GM12878 (cell line): Measurements from ENCODE around the gene MTX1. TPM values are rescaled to one million over a fixed set of nuclear protein-coding genes. Genes with fewer than 3 reads are reported as not detected.

Experiments used
- ATF7 ChIP-seq: fragments of 450-650 bp; IDR thresholded peaks from 2 replicates; pipeline ENCODE4 v1.6.1; 2016; ENCODE audit warnings: low read depth, mild to moderate bottlenecking
- BMI1 ChIP-seq: fragments of 450-650 bp; IDR thresholded peaks from 2 replicates; pipeline ENCODE4 v1.6.1; 2016; ENCODE audit warnings: mild to moderate bottlenecking, moderate library complexity, borderline replicate concordance
- CBX3 ChIP-seq: fragments of 200-600 bp; sonication (generic); IDR thresholded peaks from 2 replicates; pipeline ENCODE4 v1.6.1; 2016; ENCODE audit warnings: low read depth, borderline replicate concordance
- EED ChIP-seq: sonication (generic); IDR thresholded peaks from 2 replicates; pipeline ENCODE4 v1.6.1; 2016; ENCODE audit warnings: antibody characterized with exemption, low read depth
- ESRRA ChIP-seq: IDR thresholded peaks from 2 replicates; pipeline ENCODE4 v1.6.1; 2012; ENCODE audit warnings: mild to moderate bottlenecking, low read length, improper control_type of control experiment
- ETV6 ChIP-seq, 2 experiments: fragments of 450-650 bp in 1 of 2; IDR thresholded peaks in 1 of 2; conservative IDR thresholded peaks in 1 of 2; 2 replicates each; pipeline ENCODE4 v1.6.1; 2014; ENCODE audit warnings: antibody characterized with exemption in 1 of 2, borderline replicate concordance in 1 of 2, low read depth in 1 of 2, mild to moderate bottlenecking in 1 of 2, moderate library complexity in 1 of 2
- GABPA ChIP-seq: IDR thresholded peaks from 2 replicates; pipeline ENCODE4 v1.6.1; 2014; ENCODE audit warnings: antibody characterized with exemption, low read depth, mild to moderate bottlenecking, inconsistent platforms
- HDAC2 ChIP-seq: fragments of 200-600 bp; sonication (generic); IDR thresholded peaks from 2 replicates; pipeline ENCODE4 v1.6.1; 2017
- IKZF2 ChIP-seq, 2 experiments: fragments of 450-650 bp; IDR thresholded peaks; 2 replicates each; pipeline ENCODE4 v1.6.1; 2017; ENCODE audit warnings: mild to moderate bottlenecking in 2 of 2, moderate library complexity in 2 of 2
- IRF4 ChIP-seq: IDR thresholded peaks from 2 replicates; pipeline ENCODE4 v1.6.1; 2011; ENCODE audit warnings: low read depth, low read length
- MYC ChIP-seq: IDR thresholded peaks from 2 replicates; pipeline ENCODE4 v1.6.1; 2011; ENCODE audit warnings: mild to moderate bottlenecking, low read length, moderate library complexity, inconsistent platforms; ENCODE audit not compliant: insufficient read depth, insufficient replicate concordance, insufficient read length, severe bottlenecking
- NFIC ChIP-seq: IDR thresholded peaks from 2 replicates; pipeline ENCODE4 v1.6.1; 2012; ENCODE audit warnings: low read depth, mild to moderate bottlenecking, inconsistent platforms, low read length, moderate library complexity
- POLR2AphosphoS2 ChIP-seq: IDR thresholded peaks from 2 replicates; pipeline ENCODE4 v1.6.1; 2011; ENCODE audit warnings: low read depth, mild to moderate bottlenecking, low read length, improper control_type of control experiment, moderate library complexity
- RBBP5 ChIP-seq: fragments of 200-600 bp; sonication (generic); conservative IDR thresholded peaks from 2 replicates; pipeline ENCODE4 v1.6.1; 2016
- RCOR1 ChIP-seq: conservative IDR thresholded peaks from 2 replicates; pipeline ENCODE4 v1.6.1; 2012; ENCODE audit warnings: low read depth, low read length, improper control_type of control experiment
- SREBF2 ChIP-seq: IDR thresholded peaks from 2 replicates; pipeline ENCODE4 v1.6.1; 2012; ENCODE audit warnings: mild to moderate bottlenecking, low read length
- TAF1 ChIP-seq: IDR thresholded peaks from 2 replicates; pipeline ENCODE4 v1.6.1; 2011; ENCODE audit warnings: mild to moderate bottlenecking, low read depth, low read length, borderline replicate concordance
- TCF7 ChIP-seq: IDR thresholded peaks from 2 replicates; pipeline ENCODE4 v1.6.1; 2014; ENCODE audit warnings: antibody characterized with exemption, borderline replicate concordance
- polyA plus RNA-seq, 11 experiments: library from polyadenylated mRNA; depleted of rRNA in 4 of 11; unstranded in 6 of 11; stranded (reverse) in 5 of 11; fragments of >200 nt; fragmentation: Nextera tagmentation in 4 of 11; fragmentation: Illumina TruSeq in 1 of 11; extraction: Ambion mirVana in 4 of 11; extraction: Trizol in 1 of 11; gene quantifications; 1 replicate in 1 of 11; 2 replicates in 10 of 11; pipeline versions ENCODE4 v1.2.1 to v1.2.3, GENCODE V29; 2011 to 2016; ENCODE audit warnings: inconsistent platforms in 2 of 11, missing spikeins in 2 of 11, low read depth in 1 of 11
- total RNA-seq, 4 experiments: library from RNA; depleted of rRNA in 3 of 4; stranded (reverse); fragments of >200 nt in 3 of 4; fragmentation: Illumina TruSeq in 1 of 4; extraction: Trizol in 1 of 4; gene quantifications; 2 replicates each; pipeline versions ENCODE4 v1.2.1 to v1.2.3, GENCODE V29; 2013 to 2021
- TF ChIP-seq, protein P1 (sequence below): IDR thresholded peaks from 2 replicates; pipeline ENCODE4 v1.6.1; 2011; ENCODE audit warnings: borderline replicate concordance, low read depth, mild to moderate bottlenecking, moderate library complexity, low read length; ENCODE audit not compliant: insufficient read depth, poor library complexity, severe bottlenecking
- TF ChIP-seq, protein P2 (sequence below): IDR thresholded peaks from 2 replicates; pipeline ENCODE4 v1.6.1; 2011; ENCODE audit warnings: low read depth, low read length, improper control_type of control experiment, borderline replicate concordance
- TF ChIP-seq, protein P3 (sequence below): fragments of 450-650 bp; IDR thresholded peaks from 2 replicates; pipeline ENCODE4 v1.6.1; 2016; ENCODE audit warnings: mild to moderate bottlenecking
- TF ChIP-seq, protein P4 (sequence below): fragments of 450-650 bp; formaldehyde crosslinking; IDR thresholded peaks from 2 replicates; pipeline ENCODE4 v1.5.0; 2022; ENCODE audit warnings: mild to moderate bottlenecking, missing genetic modification characterization

The MTX1 gene
- total and polyA plus RNA-seq, 10 of the 15 experiments (the other 5 are each of a cell fraction or from before 2014, with no cell fraction given) = 15.8 to 92.0 (median 49.1) TPM

DNA sequence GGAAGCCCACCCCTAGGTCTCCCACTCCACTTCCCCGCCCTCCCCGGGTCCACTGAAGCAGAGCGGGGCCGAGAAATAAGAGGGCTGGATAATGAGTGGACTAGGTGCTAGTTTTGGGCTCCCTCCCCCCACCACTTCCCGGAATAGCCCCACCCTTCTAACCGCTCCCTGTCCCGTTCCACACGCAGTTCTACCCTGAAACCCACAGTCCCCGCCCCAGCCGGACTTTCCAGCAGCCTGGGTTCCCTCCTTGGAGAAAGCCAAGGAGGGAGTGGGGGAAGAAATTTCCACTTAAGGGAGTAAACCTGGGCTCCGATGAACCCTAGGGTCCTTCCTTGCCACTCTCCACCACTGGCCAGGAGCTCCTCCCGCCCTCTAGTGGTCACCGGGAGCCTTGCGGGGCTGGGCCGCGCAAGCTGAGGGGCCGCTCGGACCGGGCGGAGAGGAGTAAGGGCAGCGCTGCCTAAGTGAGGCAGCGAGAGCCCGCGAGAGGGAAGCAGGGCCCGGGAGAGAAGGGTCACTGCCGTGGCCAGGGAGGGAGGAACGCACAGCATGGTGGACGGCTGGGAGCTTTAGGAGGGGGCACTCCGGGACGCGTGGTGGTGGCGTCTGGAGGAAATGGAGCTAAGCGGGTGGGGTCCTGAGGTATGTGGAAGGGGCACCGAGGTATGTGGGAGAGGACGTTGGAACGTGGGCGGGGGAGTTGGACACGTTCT lies 15.1 kb upstream of the MTX1 start (continued):
- TF ChIP-seq, protein P1, sequence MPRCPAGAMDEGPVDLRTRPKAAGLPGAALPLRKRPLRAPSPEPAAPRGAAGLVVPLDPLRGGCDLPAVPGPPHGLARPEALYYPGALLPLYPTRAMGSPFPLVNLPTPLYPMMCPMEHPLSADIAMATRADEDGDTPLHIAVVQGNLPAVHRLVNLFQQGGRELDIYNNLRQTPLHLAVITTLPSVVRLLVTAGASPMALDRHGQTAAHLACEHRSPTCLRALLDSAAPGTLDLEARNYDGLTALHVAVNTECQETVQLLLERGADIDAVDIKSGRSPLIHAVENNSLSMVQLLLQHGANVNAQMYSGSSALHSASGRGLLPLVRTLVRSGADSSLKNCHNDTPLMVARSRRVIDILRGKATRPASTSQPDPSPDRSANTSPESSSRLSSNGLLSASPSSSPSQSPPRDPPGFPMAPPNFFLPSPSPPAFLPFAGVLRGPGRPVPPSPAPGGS = no peak
- TF ChIP-seq, protein P2, sequence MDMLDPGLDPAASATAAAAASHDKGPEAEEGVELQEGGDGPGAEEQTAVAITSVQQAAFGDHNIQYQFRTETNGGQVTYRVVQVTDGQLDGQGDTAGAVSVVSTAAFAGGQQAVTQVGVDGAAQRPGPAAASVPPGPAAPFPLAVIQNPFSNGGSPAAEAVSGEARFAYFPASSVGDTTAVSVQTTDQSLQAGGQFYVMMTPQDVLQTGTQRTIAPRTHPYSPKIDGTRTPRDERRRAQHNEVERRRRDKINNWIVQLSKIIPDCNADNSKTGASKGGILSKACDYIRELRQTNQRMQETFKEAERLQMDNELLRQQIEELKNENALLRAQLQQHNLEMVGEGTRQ = no peak
- TF ChIP-seq RBBP5 (no peak), HDAC2 (no peak), TAF1 (no peak), ESRRA (no peak), NFIC (no peak), CBX3 (no peak), BMI1 (no peak), ETV6 (conservative IDR thresholded peaks at IDR 0.05 in 1 of 2, IDR thresholded peaks at IDR 0.05 in 1 of 2; ENCODE audit: borderline replicate concordance in 1 of 2, low read depth in 1 of 2) (no peak), TCF7 (no peak), SREBF2 (no peak), POLR2AphosphoS2 (no peak), EED (peak; percentile 23), IRF4 (no peak), IKZF2 (IDR thresholded peaks at IDR 0.05) (peak in 1 of 2 experiments; percentile 55; a peak in 3 of 4 replicates), ATF7 (no peak), GABPA (no peak), MYC (no peak), RCOR1 (no peak)
- TF ChIP-seq, protein P3, sequence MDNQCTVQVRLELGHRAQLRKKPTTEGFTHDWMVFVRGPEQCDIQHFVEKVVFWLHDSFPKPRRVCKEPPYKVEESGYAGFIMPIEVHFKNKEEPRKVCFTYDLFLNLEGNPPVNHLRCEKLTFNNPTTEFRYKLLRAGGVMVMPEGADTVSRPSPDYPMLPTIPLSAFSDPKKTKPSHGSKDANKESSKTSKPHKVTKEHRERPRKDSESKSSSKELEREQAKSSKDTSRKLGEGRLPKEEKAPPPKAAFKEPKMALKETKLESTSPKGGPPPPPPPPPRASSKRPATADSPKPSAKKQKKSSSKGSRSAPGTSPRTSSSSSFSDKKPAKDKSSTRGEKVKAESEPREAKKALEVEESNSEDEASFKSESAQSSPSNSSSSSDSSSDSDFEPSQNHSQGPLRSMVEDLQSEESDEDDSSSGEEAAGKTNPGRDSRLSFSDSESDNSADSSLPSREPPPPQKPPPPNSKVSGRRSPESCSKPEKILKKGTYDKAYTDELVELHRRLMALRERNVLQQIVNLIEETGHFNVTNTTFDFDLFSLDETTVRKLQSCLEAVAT = no peak
- TF ChIP-seq, protein P4, sequence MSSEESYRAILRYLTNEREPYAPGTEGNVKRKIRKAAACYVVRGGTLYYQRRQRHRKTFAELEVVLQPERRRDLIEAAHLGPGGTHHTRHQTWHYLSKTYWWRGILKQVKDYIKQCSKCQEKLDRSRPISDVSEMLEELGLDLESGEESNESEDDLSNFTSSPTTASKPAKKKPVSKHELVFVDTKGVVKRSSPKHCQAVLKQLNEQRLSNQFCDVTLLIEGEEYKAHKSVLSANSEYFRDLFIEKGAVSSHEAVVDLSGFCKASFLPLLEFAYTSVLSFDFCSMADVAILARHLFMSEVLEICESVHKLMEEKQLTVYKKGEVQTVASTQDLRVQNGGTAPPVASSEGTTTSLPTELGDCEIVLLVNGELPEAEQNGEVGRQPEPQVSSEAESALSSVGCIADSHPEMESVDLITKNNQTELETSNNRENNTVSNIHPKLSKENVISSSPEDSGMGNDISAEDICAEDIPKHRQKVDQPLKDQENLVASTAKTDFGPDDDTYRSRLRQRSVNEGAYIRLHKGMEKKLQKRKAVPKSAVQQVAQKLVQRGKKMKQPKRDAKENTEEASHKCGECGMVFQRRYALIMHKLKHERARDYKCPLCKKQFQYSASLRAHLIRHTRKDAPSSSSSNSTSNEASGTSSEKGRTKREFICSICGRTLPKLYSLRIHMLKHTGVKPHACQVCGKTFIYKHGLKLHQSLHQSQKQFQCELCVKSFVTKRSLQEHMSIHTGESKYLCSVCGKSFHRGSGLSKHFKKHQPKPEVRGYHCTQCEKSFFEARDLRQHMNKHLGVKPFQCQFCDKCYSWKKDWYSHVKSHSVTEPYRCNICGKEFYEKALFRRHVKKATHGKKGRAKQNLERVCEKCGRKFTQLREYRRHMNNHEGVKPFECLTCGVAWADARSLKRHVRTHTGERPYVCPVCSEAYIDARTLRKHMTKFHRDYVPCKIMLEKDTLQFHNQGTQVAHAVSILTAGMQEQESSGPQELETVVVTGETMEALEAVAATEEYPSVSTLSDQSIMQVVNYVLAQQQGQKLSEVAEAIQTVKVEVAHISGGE (CRISPR knock-in tag) = no peak
